Tibial artery (tissue), 4 donors: ENCODE data around the gene UBB.

Experiments
- DNase-seq, 2 donors: peaks; one replicate each; pipeline ENCODE4 v3.0.0-alpha.2; 2019
- H3K27ac ChIP-seq, 2 donors: fragments of 200-600 bp; sonication (generic) in 1 of 2; 1 replicate in 1 of 2; 2 replicates in 1 of 2; pipeline ENCODE4 v1.5.1; 2018 to 2019; ENCODE audit warnings: mild to moderate bottlenecking in 1 of 2
- H3K27me3 ChIP-seq, 2 donors: fragments of 200-600 bp; sonication (generic) in 1 of 2; one replicate each; pipeline versions ENCODE4 v1.5.1 to v1.6.0; 2016 to 2019
- H3K36me3 ChIP-seq, 3 donors: fragments of 200-600 bp; sonication (generic) in 2 of 3; one replicate each; pipeline ENCODE4 v1.5.1; 2016 to 2019; ENCODE audit warnings: mild to moderate bottlenecking in 2 of 3
- H3K4me1 ChIP-seq, 4 donors: fragments of 200-600 bp; sonication (generic) in 2 of 4; 1 replicate in 3 of 4; 2 replicates in 1 of 4; pipeline ENCODE4 v1.5.1; 2016 to 2019
- H3K4me3 ChIP-seq, 2 donors: fragments of 200-600 bp; sonication (generic) in 1 of 2; 1 replicate in 1 of 2; 2 replicates in 1 of 2; pipeline ENCODE4 v1.5.1; 2018 to 2019; ENCODE audit warnings: mild to moderate bottlenecking in 2 of 2
- H3K9me3 ChIP-seq, 3 donors: fragments of 200-600 bp; sonication (generic) in 1 of 3; one replicate each; pipeline ENCODE4 v1.5.1; 2016 to 2019
- CTCF ChIP-seq, 2 experiments: fragments of 200-600 bp in 1 of 2; fragments of 450-650 bp in 1 of 2; IDR thresholded peaks; one replicate each; pipeline ENCODE4 v1.5.1; 2017 to 2019; ENCODE audit warnings: antibody characterized with exemption in 2 of 2, mild to moderate bottlenecking in 1 of 2, moderate library complexity in 1 of 2
- intact Hi-C: fragments of 100-400 bp; cut with DNase I; formaldehyde crosslinking; loops from one replicate; pipeline ENCODE4 v1.15.0; 2023; ENCODE audit warnings: low total_unique reads

The UBB gene

DNA sequence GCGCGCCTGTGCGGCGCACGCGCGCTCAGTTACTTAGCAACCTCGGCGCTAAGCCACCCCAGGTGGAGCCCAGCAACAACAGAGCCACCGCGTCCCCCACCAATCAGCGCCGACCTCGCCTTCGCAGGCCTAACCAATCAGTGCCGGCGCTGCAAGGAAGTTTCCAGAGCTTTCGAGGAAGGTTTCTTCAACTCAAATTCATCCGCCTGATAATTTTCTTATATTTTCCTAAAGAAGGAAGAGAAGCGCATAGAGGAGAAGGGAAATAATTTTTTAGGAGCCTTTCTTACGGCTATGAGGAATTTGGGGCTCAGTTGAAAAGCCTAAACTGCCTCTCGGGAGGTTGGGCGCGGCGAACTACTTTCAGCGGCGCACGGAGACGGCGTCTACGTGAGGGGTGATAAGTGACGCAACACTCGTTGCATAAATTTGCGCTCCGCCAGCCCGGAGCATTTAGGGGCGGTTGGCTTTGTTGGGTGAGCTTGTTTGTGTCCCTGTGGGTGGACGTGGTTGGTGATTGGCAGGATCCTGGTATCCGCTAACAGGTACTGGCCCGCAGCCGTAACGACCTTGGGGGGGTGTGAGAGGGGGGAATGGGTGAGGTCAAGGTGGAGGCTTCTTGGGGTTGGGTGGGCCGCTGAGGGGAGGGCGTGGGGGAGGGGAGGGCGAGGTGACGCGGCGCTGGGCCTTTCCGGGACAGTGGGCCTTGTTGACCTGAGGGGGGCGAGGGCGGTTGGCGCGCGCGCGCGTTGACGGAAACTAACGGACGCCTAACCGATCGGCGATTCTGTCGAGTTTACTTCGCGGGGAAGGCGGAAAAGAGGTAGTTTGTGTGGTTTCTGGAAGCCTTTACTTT, at the start of gene UBB:
UBB (plus strand) TSS at position 452 of the 856 bp plus-strand sequence. CDS start 817 bp downstream, outside the sequence.
- intact Hi-C loops, result no loop called here
- Histone ChIP-seq H3K9me3 (no peaks in the 10 kb centered on the region), H3K4me3 (peak within 1 kb of the TSS; percentile 74 to 77), H3K36me3 (peaks cover 21 to 24% (median 22%) of the 10 kb centered on the region in 3 donors), H3K27ac (peak within 1 kb of the TSS; percentile 88 to 92), H3K4me1 (peaks cover 0 to 33% (median 26%) of the 10 kb centered on the region in 4 donors), H3K27me3 (no peaks in the 10 kb centered on the region)
- TF ChIP-seq CTCF (IDR thresholded peaks at IDR 0.05), result no peak
- DNase-seq, result peak; percentile 96 to 98

GRCh38 chr17:16338391-16338790, 42.5 kb upstream of the UBB start:
- DNase-seq, result no peak
- intact Hi-C loops, result no loop called here
- Histone ChIP-seq H3K27ac (no peak overlapping the region), H3K4me1 (no peaks in the 10 kb centered on the region), H3K36me3 (peaks cover 5 to 13% (median 8%) of the 10 kb centered on the region in 3 donors), H3K4me3 (no peak overlapping the region), H3K27me3 (no peaks in the 10 kb centered on the region), H3K9me3 (no peaks in the 10 kb centered on the region)
- TF ChIP-seq CTCF (IDR thresholded peaks at IDR 0.05), result no peak

DNA sequence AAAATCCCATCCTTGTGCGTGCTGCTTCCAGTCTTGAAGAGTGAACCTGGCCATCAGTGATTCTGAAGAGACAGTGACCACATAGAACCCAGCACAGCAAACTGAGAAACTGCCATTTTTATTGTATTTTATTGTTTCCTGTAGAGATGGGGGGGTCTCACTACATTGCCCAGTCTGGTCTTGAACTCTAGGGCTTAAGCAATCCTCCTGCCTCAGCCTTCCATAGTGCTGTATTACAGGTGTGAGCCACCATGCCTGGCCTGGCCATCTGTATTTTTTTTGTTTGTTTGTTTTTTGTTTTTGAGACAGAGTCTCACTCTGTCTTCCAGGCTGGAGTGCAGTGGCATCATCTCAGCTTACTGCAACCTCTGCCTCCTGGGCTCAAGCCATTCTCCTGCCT, 41.5 kb upstream of the UBB start:
- Histone ChIP-seq H3K36me3 (peaks cover 5 to 23% (median 18%) of the 10 kb centered on the region in 3 donors), H3K4me3 (no peak overlapping the region), H3K27ac (no peak overlapping the region), H3K9me3 (no peaks in the 10 kb centered on the region), H3K4me1 (no peaks in the 10 kb centered on the region), H3K27me3 (no peaks in the 10 kb centered on the region)
- DNase-seq, result no peak
- no peak for TF ChIP-seq CTCF (IDR thresholded peaks at IDR 0.05)
- intact Hi-C loops, result no loop called here

GRCh38 chr17:16339959-16340358, 40.9 kb upstream of the UBB start:
- peaks cover 5 to 27% (median 18%) of the 10 kb centered on the region in 3 donors for H3K36me3 ChIP-seq
- DNase-seq, result no peak
- no peak overlapping the region for H3K4me3 ChIP-seq
- TF ChIP-seq CTCF (IDR thresholded peaks at IDR 0.05), result no peak
- no peaks in the 10 kb centered on the region for H3K4me1 ChIP-seq
- intact Hi-C loops, result no loop called here
- no peaks in the 10 kb centered on the region for H3K9me3 ChIP-seq
- H3K27ac ChIP-seq, result no peak overlapping the region
- no peaks in the 10 kb centered on the region for H3K27me3 ChIP-seq

DNA sequence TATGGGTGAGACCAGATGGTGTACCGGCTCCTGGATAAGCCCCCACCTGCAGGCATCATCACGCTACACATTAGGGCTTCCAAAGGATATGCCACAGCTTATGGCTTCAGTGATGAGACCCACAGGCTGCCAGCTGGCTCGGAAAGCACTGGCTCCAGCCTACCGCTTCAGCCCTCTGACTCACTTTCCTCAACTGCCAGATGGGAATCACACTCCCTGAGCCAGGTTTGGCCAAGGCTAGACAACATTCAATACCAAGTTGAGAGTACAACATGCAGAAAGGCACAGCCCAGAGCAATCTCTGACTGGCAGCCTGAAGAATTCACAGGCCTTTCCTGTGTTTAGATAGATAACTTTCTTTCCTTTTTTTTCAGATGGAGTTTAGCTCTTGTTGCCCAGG, 37.9 kb upstream of the UBB start:
- H3K27me3 ChIP-seq, result no peaks in the 10 kb centered on the region
- H3K9me3 ChIP-seq, result no peaks in the 10 kb centered on the region
- no peak overlapping the region for H3K27ac ChIP-seq
- intact Hi-C loops, result no loop called here
- no peak overlapping the region for H3K4me3 ChIP-seq
- H3K4me1 ChIP-seq, result no peaks in the 10 kb centered on the region
- DNase-seq, result peak in 1 of 2 donors; percentile 62
- no peak for TF ChIP-seq CTCF (IDR thresholded peaks at IDR 0.05)
- peaks cover 5 to 44% (median 24%) of the 10 kb centered on the region in 3 donors for H3K36me3 ChIP-seq
